ENCODE results near the gene HELZ2.
A peak's percentile ranks its signal among the peaks of the same experiment; 100 is the strongest.

Gene HELZ2

GRCh38 chr20:63544958-63545516 lies 29.0 kb downstream of the HELZ2 start:
- TF ChIP-seq ZFX (IDR thresholded peaks at IDR 0.05; ENCODE audit: borderline replicate concordance) (no peak), CTCF (IDR thresholded peaks at IDR 0.05) (no peak)
- no peak overlapping the region for H3K27ac ChIP-seq

- H3K27ac ChIP-seq: no peak overlapping the region
- no peak for TF ChIP-seq ZFX (IDR thresholded peaks at IDR 0.05; ENCODE audit: borderline replicate concordance)
- no peak for TF ChIP-seq CTCF (IDR thresholded peaks at IDR 0.05)
Measured at GRCh38 chr20:63544241-63544957, 29.6 kb downstream of the HELZ2 start.

- TF ChIP-seq ZFX (IDR thresholded peaks at IDR 0.05; ENCODE audit: borderline replicate concordance): no peak
- no peak for TF ChIP-seq CTCF (IDR thresholded peaks at IDR 0.05)
- H3K27ac ChIP-seq: no peak overlapping the region
Measured at GRCh38 chr20:63543733-63544132, 30.3 kb downstream of the HELZ2 start.

- TF ChIP-seq ZFX (IDR thresholded peaks at IDR 0.05; ENCODE audit: borderline replicate concordance) (no peak), CTCF (IDR thresholded peaks at IDR 0.05) (no peak)
- peak overlapping the region; percentile 66; the same call in 1 of the 2 replicates for H3K27ac ChIP-seq
Measured at GRCh38 chr20:63543131-63543530, 30.9 kb downstream of the HELZ2 start.

- TF ChIP-seq CTCF (IDR thresholded peaks at IDR 0.05) (no peak), ZFX (IDR thresholded peaks at IDR 0.05; ENCODE audit: borderline replicate concordance) (no peak)
- H3K27ac ChIP-seq: peak overlapping the region; percentile 66
Measured at GRCh38 chr20:63542696-63543095, 31.3 kb downstream of the HELZ2 start.

GRCh38 chr20:63542031-63542559 lies 31.9 kb downstream of the HELZ2 start:
- H3K27ac ChIP-seq: peak overlapping the region; percentile 66
- TF ChIP-seq CTCF (IDR thresholded peaks at IDR 0.05): no peak
- no peak for TF ChIP-seq ZFX (IDR thresholded peaks at IDR 0.05; ENCODE audit: borderline replicate concordance)

GRCh38 chr20:63541371-63541770 lies 32.7 kb downstream of the HELZ2 start:
- peak overlapping the region; percentile 66 for H3K27ac ChIP-seq
- TF ChIP-seq CTCF (IDR thresholded peaks at IDR 0.05): no peak
- TF ChIP-seq ZFX (IDR thresholded peaks at IDR 0.05; ENCODE audit: borderline replicate concordance): no peak
